OCI-LY7 (cell line): ENCODE measurements around the gene LIN9.
"Not testable (repeated sequence)": the region's sequence is repeated elsewhere in the genome, so short reads cannot be mapped to it uniquely, and the experiment has no call there.

Experiments
- CTCF ChIP-seq: fragments of 200-600 bp; sonication (generic); conservative IDR thresholded peaks from 2 replicates; pipeline ENCODE4 v1.5.1; 2014; ENCODE audit warnings: mild to moderate bottlenecking, antibody characterized with exemption, low read length, moderate library complexity, mixed read lengths
- EZH2phosphoT487 ChIP-seq: fragments of 200-600 bp; sonication (generic); IDR thresholded peaks from 2 replicates; pipeline ENCODE4 v1.6.1; 2018; ENCODE audit warnings: low read depth, borderline replicate concordance, mild to moderate bottlenecking, mixed run types, antibody characterized with exemption, low read length, moderate library complexity, mixed read lengths

DNA sequence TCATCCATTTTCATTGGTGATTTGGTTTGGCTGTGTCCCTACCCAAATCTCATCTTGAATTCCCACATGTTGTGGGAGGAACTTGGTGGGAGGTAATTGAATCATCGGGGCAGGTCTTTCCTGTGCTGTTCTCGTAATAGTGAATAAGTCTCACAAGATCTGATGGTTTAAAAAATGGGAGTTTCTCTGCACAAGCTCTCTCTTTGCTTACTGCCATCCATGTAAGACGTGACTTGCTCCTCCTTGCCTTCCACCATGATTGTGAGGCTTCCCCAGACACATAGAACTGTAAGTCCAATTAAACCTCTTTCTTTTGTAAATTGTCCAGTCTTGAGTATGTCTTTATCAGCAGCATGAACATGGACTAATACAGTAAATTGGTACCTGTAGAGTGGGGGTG, 31.1 kb upstream of the LIN9 start:
- TF ChIP-seq CTCF, EZH2phosphoT487: not testable (repeated sequence)
